Prostate gland (tissue), 2 donors: ENCODE measurements around the gene KRT75. TPM values are rescaled to one million over a fixed set of nuclear protein-coding genes. Genes with fewer than 3 reads are reported as not detected.

Experiments
- DNase-seq: peaks from one replicate; pipeline ENCODE4 v3.0.0-alpha.2; 2019; ENCODE audit warnings: low spot score
- H3K27ac ChIP-seq, 2 donors: fragments of 200-600 bp; sonication (generic); 2 replicates each; pipeline ENCODE4 v1.5.1; 2017 to 2019
- H3K27me3 ChIP-seq: fragments of 200-600 bp; sonication (generic); replicated peaks from 2 replicates; pipeline ENCODE4 v1.5.1; 2019; ENCODE audit not compliant: insufficient read depth
- H3K36me3 ChIP-seq, 2 donors: fragments of 200-600 bp; sonication (generic); 1 replicate in 1 of 2; 2 replicates in 1 of 2; pipeline versions ENCODE4 v1.5.1 to v1.8.1; 2017 to 2019
- H3K4me1 ChIP-seq: fragments of 200-600 bp; sonication (generic); replicated peaks from 2 replicates; pipeline ENCODE4 v1.5.1; 2019
- H3K4me3 ChIP-seq, 2 donors: fragments of 200-600 bp; sonication (generic); 2 replicates each; pipeline ENCODE4 v1.5.1; 2017 to 2019
- H3K9me3 ChIP-seq: fragments of 200-600 bp; sonication (generic); 2 replicates; pipeline ENCODE4 v1.5.1; 2017
- POLR2A ChIP-seq: fragments of 450-650 bp; IDR thresholded peaks from one replicate; pipeline ENCODE4 v1.6.1; 2016; ENCODE audit warnings: antibody characterized with exemption, mild to moderate bottlenecking
- POLR2AphosphoS5 ChIP-seq: sonication (generic); formaldehyde crosslinking; IDR thresholded peaks from one replicate; pipeline ENCODE4 v1.6.1; 2017; ENCODE audit warnings: antibody characterized with exemption
- WGBS: methylation state at CpG from one replicate; pipeline ENCODE4 v1.1.5; 2018; 5-methylcytosine and 5-hydroxymethylcytosine counted together
- intact Hi-C: fragments of 100-400 bp; cut with DNase I; formaldehyde crosslinking; loops from one replicate; pipeline ENCODE4 v1.14.2; 2022
- total RNA-seq, 2 donors: library from RNA; depleted of rRNA; stranded (reverse); fragments of >200 nt; gene quantifications; one replicate each; pipeline ENCODE4 v1.1.0, GENCODE V29; 2016
- TF ChIP-seq, protein P1 (sequence below), 4 experiments: fragments of 200-600 bp in 2 of 4; fragments of 450-650 bp in 2 of 4; sonication (generic) in 2 of 4; IDR thresholded peaks; 1 replicate in 3 of 4; 2 replicates in 1 of 4; pipeline ENCODE4 v1.5.1; 2016 to 2019; ENCODE audit warnings: antibody characterized with exemption in 4 of 4, mild to moderate bottlenecking in 2 of 4, moderate library complexity in 2 of 4

KRT75 gene
- total RNA-seq, 2 donors from 2014 or later: not detected

DNA sequence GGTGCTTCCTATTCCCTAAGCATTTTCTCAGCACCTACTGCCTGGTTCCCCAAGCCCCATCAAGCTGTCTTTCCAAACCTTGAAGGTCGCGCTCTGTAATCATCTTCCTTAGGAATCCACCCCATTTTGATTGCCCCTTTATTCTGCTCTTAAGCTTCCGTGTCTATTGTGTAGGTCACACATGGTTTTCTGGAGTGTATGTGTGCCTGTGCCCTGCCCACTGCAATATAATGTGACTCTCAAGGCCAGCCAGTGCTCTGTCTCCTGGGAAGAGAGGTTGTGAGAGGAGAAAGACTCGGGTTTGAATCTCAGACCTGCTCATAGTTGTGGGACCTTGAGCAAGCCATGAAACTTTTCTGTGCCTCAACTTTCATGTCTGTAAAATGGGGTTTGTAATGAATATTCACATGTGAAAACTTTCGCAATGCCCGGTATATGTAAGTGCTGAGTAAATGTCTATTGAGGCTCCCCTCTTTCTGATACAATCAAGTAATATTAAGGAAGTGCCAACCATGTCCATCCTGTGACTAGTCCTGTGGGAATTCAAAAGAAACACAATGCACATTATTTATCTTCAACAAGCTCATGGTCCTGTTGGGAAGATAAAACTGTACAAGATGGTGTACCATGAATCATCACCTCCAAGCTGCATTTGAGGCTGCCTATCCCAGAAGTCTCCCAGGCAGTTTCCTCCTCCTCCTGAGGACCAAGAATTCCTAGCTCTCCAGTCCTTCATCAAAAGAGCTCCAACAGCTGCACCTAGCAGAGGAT, 774 bp upstream of the KRT75 start:
- Histone ChIP-seq H3K4me1 (no peaks in the 10 kb centered on the region), H3K27me3 (no peaks in the 10 kb centered on the region), H3K9me3 (no peaks in the 10 kb centered on the region), H3K4me3 (no peak overlapping the region), H3K27ac (no peak overlapping the region), H3K36me3 (no peaks in the 10 kb centered on the region)
- no peak for DNase-seq
- no peak for TF ChIP-seq POLR2AphosphoS5
- TF ChIP-seq, protein P1, sequence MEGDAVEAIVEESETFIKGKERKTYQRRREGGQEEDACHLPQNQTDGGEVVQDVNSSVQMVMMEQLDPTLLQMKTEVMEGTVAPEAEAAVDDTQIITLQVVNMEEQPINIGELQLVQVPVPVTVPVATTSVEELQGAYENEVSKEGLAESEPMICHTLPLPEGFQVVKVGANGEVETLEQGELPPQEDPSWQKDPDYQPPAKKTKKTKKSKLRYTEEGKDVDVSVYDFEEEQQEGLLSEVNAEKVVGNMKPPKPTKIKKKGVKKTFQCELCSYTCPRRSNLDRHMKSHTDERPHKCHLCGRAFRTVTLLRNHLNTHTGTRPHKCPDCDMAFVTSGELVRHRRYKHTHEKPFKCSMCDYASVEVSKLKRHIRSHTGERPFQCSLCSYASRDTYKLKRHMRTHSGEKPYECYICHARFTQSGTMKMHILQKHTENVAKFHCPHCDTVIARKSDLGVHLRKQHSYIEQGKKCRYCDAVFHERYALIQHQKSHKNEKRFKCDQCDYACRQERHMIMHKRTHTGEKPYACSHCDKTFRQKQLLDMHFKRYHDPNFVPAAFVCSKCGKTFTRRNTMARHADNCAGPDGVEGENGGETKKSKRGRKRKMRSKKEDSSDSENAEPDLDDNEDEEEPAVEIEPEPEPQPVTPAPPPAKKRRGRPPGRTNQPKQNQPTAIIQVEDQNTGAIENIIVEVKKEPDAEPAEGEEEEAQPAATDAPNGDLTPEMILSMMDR (IDR thresholded peaks at IDR 0.05): no peak
- TF ChIP-seq POLR2A: no peak
- intact Hi-C loops: no loop called here
- WGBS: 88% methylated on average over 6 of the region's 6 CpGs

DNA sequence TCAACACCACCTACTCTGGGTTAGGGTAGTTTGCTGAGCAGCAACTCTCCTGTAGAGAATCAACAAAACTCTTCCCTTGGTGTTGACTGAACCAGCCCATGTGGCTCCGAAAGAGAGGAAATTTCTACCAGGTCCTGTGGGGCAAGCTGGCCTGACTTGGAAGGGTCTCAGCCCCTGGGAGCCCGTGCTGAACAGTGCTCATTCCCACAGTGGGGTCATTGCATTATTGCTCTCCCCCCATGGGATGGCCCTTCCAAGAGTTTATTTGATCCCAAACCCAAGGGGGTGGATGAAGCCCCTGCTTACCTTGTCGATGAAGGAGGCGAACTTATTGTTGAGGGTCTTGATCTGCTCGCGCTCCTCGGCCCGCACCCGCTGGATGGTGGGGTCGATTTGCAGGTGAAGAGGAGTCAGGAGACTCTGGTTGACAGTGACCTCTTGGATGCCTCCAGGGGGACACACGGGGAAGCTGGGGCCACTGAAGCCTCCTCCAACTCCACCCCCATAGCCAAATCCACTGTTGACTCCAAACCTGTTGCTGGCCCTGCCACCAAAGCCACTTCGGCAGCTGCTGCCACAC, 580 bp downstream of the KRT75 start:
- 90% methylated on average over 12 of the region's 12 CpGs for WGBS
- DNase-seq: no peak

DNA sequence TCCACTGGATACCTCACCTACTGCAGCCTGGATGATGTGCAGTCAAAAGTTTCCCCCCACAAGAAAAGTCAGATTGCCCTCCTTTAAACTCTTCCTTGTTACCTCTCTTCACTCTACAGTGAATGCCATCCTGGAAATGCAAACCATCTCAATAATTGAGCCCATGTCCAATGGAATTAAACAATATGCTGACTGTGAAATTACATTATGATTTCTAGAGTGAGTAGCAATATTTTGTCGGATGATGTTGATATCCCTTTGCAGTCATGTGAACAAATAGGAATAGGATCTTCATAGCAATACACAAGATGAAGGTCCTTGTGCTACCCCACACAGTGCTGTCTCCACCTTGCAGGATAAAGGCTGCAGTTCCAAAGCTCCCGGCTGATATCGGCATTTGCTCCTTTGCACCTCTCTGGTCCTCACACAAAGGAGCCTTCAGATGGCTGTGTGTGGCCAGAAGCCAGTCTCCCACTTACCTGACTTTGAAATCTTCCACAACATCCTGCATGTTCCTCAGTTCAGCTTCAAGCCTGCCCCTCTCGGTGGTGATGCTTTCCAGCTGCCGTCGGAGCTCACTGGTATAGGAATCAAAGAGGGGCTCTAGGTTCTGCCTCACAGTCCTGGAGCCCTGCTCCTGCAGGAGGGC, 1.5 kb downstream of the KRT75 start:
- no peak overlapping the region for H3K4me3 ChIP-seq
- 82% methylated on average over 6 of the region's 6 CpGs for WGBS
- no peaks in the 10 kb centered on the region for H3K27me3 ChIP-seq
- no peak for TF ChIP-seq POLR2AphosphoS5
- TF ChIP-seq POLR2A: no peak
- TF ChIP-seq, protein P1 (IDR thresholded peaks at IDR 0.05): no peak
- no peak overlapping the region for H3K27ac ChIP-seq
- no peak for DNase-seq
- no peaks in the 10 kb centered on the region for H3K9me3 ChIP-seq
- intact Hi-C loops: no loop called here
- no peaks in the 10 kb centered on the region for H3K4me1 ChIP-seq
- no peaks in the 10 kb centered on the region for H3K36me3 ChIP-seq

More for the DNA sequence above, 580 bp downstream of the KRT75 start:
- no peak for TF ChIP-seq POLR2A
- no peak for TF ChIP-seq POLR2AphosphoS5
- TF ChIP-seq, protein P1 (IDR thresholded peaks at IDR 0.05): no peak
- Histone ChIP-seq H3K9me3 (no peaks in the 10 kb centered on the region), H3K4me3 (no peak overlapping the region), H3K36me3 (no peaks in the 10 kb centered on the region), H3K27me3 (no peaks in the 10 kb centered on the region), H3K4me1 (no peaks in the 10 kb centered on the region), H3K27ac (no peak overlapping the region)
- intact Hi-C loops: no loop called here

DNA sequence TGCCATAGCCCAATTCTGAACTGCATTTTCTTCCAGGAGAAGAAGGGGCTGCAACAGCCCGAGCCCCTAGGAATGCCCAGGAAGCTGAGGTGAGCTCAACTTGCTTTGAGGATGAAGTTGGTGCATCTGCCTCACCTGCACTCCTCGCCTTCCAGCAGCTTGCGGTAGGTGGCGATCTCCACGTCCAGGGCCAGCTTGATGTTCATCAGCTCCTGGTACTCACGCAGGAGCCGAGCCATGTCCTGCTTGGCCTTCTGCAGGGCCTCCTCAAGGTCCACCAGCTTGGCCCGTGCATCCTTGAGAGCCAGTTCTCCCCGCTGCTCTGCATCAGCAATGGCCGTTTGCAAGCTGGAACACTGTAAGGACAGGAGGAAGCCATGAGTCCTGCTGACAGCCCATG, 6.0 kb downstream of the KRT75 start:
- no peaks in the 10 kb centered on the region for H3K9me3 ChIP-seq
- no peak for DNase-seq
- intact Hi-C loops: no loop called here
- TF ChIP-seq POLR2A (no peak), POLR2AphosphoS5 (no peak)
- TF ChIP-seq, protein P1 (IDR thresholded peaks at IDR 0.05): no peak
- WGBS: 90% methylated on average over 10 of the region's 10 CpGs
- no peaks in the 10 kb centered on the region for H3K36me3 ChIP-seq
- H3K4me3 ChIP-seq: no peak overlapping the region
- H3K27me3 ChIP-seq: no peaks in the 10 kb centered on the region
- H3K27ac ChIP-seq: no peak overlapping the region
- peaks cover 5% of the 10 kb centered on the region for H3K4me1 ChIP-seq
